Tibial nerve (tissue), 4 donors: Measurements from ENCODE around the gene NFIL3.

Experiments
- CTCF ChIP-seq, 5 experiments: fragments of 200-600 bp in 3 of 5; fragments of 450-650 bp in 2 of 5; sonication (generic) in 3 of 5; IDR thresholded peaks; one replicate each; pipeline ENCODE4 v1.5.1; 2016 to 2019; ENCODE audit warnings: antibody characterized with exemption in 5 of 5, mild to moderate bottlenecking in 3 of 5, moderate library complexity in 2 of 5
- EP300 ChIP-seq, 2 donors: sonication (generic); formaldehyde crosslinking; IDR thresholded peaks; one replicate each; pipeline ENCODE4 v1.6.1; 2017; ENCODE audit warnings: antibody characterized with exemption in 2 of 2, mild to moderate bottlenecking in 1 of 2
- POLR2A ChIP-seq, 2 donors: fragments of 450-650 bp; IDR thresholded peaks; one replicate each; pipeline ENCODE4 v1.6.1; 2017; ENCODE audit warnings: antibody characterized with exemption in 2 of 2, mild to moderate bottlenecking in 2 of 2, moderate library complexity in 2 of 2

- TF ChIP-seq CTCF (IDR thresholded peaks at IDR 0.05) (no peak), POLR2A (IDR thresholded peaks at IDR 0.05) (no peak), EP300 (IDR thresholded peaks at IDR 0.05) (no peak)
These were observed 15.9 kb downstream of the NFIL3 start for GRCh38 chr9:91407580-91408318.
